SK-N-SH treated with all-trans-retinoic acid at 6 μM for 48 hours (cell line): ENCODE measurements around the gene DOCK1.

Experiments used
- BACH2 ChIP-seq: fragments of 250-450 bp; sonication (Bioruptor Pico); IDR thresholded peaks from 2 replicates; pipeline ENCODE4 v1.9.0; 2021; ENCODE audit warnings: mild to moderate bottlenecking, borderline replicate concordance
- ISL1 ChIP-seq: fragments of 250-450 bp; sonication (Bioruptor Pico); IDR thresholded peaks from 2 replicates; pipeline ENCODE4 v2.1.2; 2022; ENCODE audit warnings: mild to moderate bottlenecking, moderate library complexity
- SNAI2 ChIP-seq: fragments of 250-450 bp; sonication (Bioruptor Pico); IDR thresholded peaks from 2 replicates; pipeline ENCODE4 v1.5.0; 2020; ENCODE audit warnings: mild to moderate bottlenecking, moderate library complexity
- TOX ChIP-seq: fragments of 250-450 bp; sonication (Bioruptor Pico); IDR thresholded peaks from 2 replicates; pipeline ENCODE4 v1.8.0; 2021; ENCODE audit warnings: mild to moderate bottlenecking, moderate library complexity, borderline replicate concordance
- ZC3H10 ChIP-seq: fragments of 250-450 bp; sonication (Bioruptor Pico); IDR thresholded peaks from 2 replicates; pipeline ENCODE4 v1.5.1; 2021; ENCODE audit warnings: mild to moderate bottlenecking, moderate library complexity
- ZFP30 ChIP-seq: fragments of 450-650 bp; formaldehyde crosslinking; IDR thresholded peaks from 2 replicates; pipeline ENCODE4 v1.5.0; 2022; ENCODE audit warnings: mild to moderate bottlenecking, moderate library complexity
- TF ChIP-seq, protein P1 (sequence below): fragments of 250-450 bp; sonication (Bioruptor Pico); IDR thresholded peaks from 2 replicates; pipeline ENCODE4 v1.5.1; 2020; ENCODE audit warnings: low read depth, mild to moderate bottlenecking, moderate library complexity
- TF ChIP-seq, protein P2 (sequence below): fragments of 250-450 bp; sonication (Bioruptor Pico); IDR thresholded peaks from 2 replicates; pipeline ENCODE4 v1.5.1; 2021; ENCODE audit warnings: mild to moderate bottlenecking, moderate library complexity
- TF ChIP-seq, protein P3 (sequence below): fragments of 250-450 bp; sonication (Bioruptor Pico); IDR thresholded peaks from 2 replicates; pipeline ENCODE4 v1.5.0; 2020; ENCODE audit warnings: mild to moderate bottlenecking, moderate library complexity

DNA sequence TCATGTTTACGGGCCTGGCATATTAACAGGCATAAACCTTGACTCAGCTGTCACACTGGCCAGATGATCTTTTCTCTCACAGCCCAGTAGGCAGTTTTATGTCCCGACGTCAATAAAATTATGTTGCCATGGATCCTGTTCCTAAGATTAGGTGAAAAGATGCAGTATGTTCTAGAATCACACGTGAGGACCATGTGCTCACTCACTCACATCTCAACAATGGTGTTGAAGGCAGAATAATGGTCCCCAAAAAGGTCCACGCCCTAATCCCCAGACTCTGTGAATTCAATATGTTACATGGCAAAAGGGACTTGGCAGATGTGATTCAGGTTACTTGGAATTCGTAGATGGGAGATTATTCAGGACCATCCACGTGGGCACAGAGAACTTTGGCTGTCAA is 3.5 kb downstream of the DOCK1 start:
- TF ChIP-seq BACH2: no peak
- no peak for TF ChIP-seq TOX (CRISPR knock-in tag)
- TF ChIP-seq ZFP30 (CRISPR knock-in tag): no peak
- TF ChIP-seq, protein P1, sequence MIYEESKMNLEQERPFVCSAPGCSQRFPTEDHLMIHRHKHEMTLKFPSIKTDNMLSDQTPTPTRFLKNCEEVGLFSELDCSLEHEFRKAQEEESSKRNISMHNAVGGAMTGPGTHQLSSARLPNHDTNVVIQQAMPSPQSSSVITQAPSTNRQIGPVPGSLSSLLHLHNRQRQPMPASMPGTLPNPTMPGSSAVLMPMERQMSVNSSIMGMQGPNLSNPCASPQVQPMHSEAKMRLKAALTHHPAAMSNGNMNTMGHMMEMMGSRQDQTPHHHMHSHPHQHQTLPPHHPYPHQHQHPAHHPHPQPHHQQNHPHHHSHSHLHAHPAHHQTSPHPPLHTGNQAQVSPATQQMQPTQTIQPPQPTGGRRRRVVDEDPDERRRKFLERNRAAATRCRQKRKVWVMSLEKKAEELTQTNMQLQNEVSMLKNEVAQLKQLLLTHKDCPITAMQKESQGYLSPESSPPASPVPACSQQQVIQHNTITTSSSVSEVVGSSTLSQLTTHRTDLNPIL (CRISPR knock-in tag): no peak
- TF ChIP-seq, protein P2, sequence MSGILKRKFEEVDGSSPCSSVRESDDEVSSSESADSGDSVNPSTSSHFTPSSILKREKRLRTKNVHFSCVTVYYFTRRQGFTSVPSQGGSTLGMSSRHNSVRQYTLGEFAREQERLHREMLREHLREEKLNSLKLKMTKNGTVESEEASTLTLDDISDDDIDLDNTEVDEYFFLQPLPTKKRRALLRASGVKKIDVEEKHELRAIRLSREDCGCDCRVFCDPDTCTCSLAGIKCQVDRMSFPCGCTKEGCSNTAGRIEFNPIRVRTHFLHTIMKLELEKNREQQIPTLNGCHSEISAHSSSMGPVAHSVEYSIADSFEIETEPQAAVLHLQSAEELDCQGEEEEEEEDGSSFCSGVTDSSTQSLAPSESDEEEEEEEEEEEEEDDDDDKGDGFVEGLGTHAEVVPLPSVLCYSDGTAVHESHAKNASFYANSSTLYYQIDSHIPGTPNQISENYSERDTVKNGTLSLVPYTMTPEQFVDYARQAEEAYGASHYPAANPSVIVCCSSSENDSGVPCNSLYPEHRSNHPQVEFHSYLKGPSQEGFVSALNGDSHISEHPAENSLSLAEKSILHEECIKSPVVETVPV: no peak
- no peak for TF ChIP-seq SNAI2 (CRISPR knock-in tag)
- no peak for TF ChIP-seq ZC3H10 (CRISPR knock-in tag)
- TF ChIP-seq, protein P3, sequence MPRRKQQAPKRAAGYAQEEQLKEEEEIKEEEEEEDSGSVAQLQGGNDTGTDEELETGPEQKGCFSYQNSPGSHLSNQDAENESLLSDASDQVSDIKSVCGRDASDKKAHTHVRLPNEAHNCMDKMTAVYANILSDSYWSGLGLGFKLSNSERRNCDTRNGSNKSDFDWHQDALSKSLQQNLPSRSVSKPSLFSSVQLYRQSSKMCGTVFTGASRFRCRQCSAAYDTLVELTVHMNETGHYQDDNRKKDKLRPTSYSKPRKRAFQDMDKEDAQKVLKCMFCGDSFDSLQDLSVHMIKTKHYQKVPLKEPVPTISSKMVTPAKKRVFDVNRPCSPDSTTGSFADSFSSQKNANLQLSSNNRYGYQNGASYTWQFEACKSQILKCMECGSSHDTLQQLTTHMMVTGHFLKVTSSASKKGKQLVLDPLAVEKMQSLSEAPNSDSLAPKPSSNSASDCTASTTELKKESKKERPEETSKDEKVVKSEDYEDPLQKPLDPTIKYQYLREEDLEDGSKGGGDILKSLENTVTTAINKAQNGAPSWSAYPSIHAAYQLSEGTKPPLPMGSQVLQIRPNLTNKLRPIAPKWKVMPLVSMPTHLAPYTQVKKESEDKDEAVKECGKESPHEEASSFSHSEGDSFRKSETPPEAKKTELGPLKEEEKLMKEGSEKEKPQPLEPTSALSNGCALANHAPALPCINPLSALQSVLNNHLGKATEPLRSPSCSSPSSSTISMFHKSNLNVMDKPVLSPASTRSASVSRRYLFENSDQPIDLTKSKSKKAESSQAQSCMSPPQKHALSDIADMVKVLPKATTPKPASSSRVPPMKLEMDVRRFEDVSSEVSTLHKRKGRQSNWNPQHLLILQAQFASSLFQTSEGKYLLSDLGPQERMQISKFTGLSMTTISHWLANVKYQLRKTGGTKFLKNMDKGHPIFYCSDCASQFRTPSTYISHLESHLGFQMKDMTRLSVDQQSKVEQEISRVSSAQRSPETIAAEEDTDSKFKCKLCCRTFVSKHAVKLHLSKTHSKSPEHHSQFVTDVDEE (CRISPR knock-in tag): no peak
- no peak for TF ChIP-seq ISL1
